T-helper 1 cell treated with Interleukin-12 subunit alpha and Interleukin-12 subunit beta and Interleukin-4 antibody, amounts not matched to agents 30 ng/mL and 1 ng/mL, for 36 hours (primary cell): ENCODE data around the gene HTR2B. TPM values are rescaled to one million over a fixed set of nuclear protein-coding genes. Genes with fewer than 3 reads are reported as not detected.
"Not testable (repeated sequence)": the region's sequence is repeated elsewhere in the genome, so short reads cannot be mapped to it uniquely, and the experiment has no call there.

Source experiments
- intact Hi-C: fragments of 100-400 bp; cut with micrococcal nuclease; formaldehyde crosslinking; loops from one replicate; pipeline ENCODE4 v1.15.1; 2024
- total RNA-seq: library from RNA; stranded (reverse); gene quantifications from 2 replicates; pipeline ENCODE4 v1.2.3, GENCODE V29; 2022

Gene HTR2B
- not detected in 2 replicates for total RNA-seq

- intact Hi-C loops, result no loop called here
These were observed at the start of gene HTR2B for GRCh38 chr2:231124838-231125568. Gene HTR2B, minus strand, starts transcription at chr2:231125042. Its CDS starts 1,278 bp downstream, at chr2:231123764.

GRCh38 chr2:231174211-231174651, 49.4 kb upstream of the HTR2B start:
- intact Hi-C loops, result no loop called here

- intact Hi-C loops, result no loop called here
These were observed 47.2 kb upstream of the HTR2B start for GRCh38 chr2:231172025-231172424.

GRCh38 chr2:231170055-231170454, 45.2 kb upstream of the HTR2B start:
- intact Hi-C loops, result no loop called here

GRCh38 chr2:231169488-231169887, 44.6 kb upstream of the HTR2B start:
- intact Hi-C loops, result no loop called here

- intact Hi-C loops, result no loop called here
These were observed 43.8 kb upstream of the HTR2B start for GRCh38 chr2:231168460-231169139.

GRCh38 chr2:231167745-231168459, 43.1 kb upstream of the HTR2B start:
- intact Hi-C loops, result no loop called here

- intact Hi-C loops, result no loop called here
These were observed 38.7 kb upstream of the HTR2B start for GRCh38 chr2:231163414-231164095.

DNA sequence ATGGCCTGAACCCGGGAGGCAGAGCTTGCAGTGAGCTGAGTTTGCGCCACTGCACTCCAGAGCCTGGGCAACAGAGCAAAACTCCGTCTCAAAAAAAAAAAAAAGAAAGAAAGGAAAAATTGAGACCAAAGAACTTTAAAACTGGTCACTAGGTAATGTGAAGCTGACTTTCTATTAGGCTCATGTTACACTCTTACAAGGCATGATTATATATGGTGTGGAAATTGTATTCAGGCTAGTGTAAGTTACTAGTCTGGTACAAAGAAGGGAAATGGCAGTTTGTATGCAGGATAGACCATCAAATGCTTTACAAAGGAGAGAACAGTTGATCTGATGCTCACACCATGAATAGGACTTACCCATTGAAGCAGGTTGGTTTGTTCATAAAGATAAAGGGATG, 38.2 kb upstream of the HTR2B start:
- intact Hi-C loops, result no loop called here

DNA sequence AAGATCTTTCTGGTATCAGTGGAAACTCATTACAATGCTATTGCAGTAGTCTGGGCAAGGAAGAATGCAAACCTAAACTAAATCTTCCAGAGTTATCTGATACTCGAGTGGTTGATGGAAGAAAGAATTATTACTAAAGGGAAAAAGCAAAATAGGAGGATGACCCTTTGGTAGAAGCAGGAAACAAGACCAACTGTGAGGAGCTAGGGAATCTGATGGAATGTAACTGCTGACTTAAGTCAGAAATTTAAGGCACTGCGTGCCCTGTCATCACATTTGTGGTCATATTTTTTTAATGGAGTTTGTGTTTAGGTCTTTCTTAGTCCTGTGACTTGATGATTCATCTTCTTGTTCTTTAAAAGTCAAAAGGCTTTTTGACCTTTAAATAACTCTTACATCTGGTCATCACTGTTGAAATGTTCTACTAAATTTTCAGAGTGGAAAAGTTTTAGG, 37.1 kb upstream of the HTR2B start:
- intact Hi-C loops, result no loop called here

DNA sequence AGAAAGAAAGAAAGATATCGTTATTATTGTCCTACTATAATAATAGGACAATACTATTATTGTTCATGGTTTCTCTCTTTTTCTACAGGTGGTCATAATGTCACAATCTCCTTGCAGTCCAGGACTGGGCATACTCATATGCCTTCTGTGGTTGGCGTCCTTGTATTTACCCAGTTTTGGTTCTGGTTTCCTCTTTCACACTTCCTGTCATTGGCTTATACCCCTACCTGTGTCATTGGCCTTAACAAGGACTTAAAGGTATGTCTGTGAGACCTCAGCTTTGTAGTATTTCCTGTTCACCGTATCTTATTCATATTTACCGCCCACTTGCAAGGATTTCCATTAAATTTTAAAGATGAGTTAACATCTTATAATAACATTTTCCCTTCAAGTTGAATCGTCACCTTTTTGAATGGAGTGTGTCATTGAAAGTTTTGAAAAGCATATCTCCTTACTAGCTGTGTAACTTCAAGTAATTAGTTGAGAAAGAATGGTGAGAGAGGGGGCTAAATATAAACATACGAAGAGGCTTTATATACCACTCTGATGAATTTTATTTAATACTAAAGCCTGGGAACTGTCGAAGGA, 36.5 kb upstream of the HTR2B start:
- intact Hi-C loops, result no loop called here

DNA sequence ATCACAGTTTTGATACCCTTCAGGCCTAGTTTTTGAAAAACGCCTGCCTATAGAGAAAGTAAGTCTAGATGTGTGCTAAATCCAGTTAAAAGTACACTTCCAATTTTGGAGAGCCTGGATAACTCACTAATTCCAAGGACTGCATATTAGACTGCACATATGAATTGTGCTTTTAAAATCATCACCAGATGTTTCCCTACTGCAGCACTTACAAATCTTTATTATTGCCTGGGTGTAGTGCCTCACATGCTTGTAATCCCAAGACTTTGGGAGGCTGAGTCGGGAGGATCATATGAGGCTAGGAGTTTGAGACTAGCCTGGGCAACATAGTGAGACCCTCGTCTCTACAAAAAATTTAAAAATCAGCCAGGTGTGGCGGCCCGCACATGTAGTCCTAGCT, 35.9 kb upstream of the HTR2B start:
- intact Hi-C loops, result no loop called here

GRCh38 chr2:231159306-231159705, 34.5 kb upstream of the HTR2B start:
- intact Hi-C loops, result no loop called here

- intact Hi-C loops, result no loop called here
These were observed 28.1 kb upstream of the HTR2B start for GRCh38 chr2:231152800-231153557.

DNA sequence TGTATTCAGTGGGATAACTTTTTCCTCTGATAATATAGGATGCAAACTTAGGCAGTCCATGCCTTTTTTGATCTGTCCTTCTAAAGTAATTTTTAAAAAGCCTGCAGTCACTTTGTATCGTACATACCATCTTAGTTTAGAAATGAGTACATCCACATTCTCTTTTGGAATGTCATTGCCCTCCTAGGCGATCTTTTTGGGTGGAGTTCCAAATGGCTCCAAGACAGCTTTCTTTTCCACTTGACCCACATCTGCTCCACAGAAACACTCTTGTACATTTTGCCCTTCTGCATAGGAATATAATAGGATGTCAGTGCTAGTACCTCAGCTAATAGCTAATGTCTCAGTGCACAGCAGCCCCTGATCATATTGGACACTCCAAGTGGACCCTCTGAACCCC, 21.8 kb upstream of the HTR2B start:
- intact Hi-C loops, result no loop called here

DNA sequence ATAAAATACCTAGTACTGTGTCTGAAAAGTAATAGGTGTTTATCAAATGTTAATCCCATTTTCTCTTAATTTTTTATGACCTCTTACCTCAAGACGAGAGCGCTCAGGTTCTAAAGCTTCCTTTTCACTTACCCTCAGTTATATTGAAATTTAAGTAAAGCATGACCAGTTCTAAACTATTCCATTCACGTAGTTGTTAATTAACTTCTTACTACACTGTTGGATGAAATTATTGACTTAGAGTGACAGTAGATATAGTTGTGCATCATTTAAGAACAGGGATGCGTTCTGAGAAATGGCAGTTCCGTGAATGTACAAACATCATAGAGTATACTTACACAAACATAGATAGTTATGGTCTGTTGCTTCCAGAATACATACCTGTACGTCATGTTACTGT, 20.1 kb upstream of the HTR2B start:
- intact Hi-C loops, result no loop called here

GRCh38 chr2:231140808-231141207, 16.0 kb upstream of the HTR2B start:
- intact Hi-C loops, result not testable (repeated sequence)

DNA sequence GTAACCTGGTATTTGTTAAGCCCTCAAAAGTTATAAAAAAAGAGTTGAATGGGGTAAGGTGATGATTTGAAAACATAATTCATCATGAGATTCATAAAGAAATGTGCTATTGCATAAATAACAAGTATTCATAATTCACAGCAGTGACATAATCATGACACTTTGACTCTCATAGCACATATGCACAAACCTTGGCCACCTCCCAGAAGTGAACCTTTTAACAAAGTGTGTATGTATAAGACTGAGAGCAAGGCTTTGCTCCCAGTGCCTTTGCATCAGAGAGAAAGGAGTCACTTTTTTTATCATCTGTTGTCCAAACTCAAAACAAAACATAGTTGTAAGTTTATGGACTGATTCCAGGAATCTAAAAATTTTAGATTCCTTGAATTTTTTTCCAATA, 15.0 kb upstream of the HTR2B start:
- intact Hi-C loops, result no loop called here

DNA sequence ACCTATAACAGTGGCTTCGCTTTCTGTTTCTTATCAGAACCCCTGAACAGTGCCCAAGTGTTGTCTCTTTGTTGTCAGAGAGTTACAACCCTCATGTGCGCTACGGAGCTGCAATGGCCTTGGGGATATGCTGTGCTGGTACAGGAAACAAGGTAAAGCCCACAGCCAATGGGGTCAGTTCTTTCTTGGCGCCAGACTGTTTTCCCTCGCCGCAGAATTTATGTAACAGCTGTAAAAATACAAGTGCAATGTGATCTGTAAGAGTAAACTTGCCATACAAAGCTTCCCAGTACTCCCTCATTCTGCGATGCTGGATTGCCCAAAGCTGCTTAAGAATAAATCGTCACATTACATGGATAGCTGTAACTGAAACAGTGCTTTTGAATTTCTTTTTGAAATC, 13.9 kb upstream of the HTR2B start:
- intact Hi-C loops, result no loop called here

GRCh38 chr2:231134910-231135655, 10.2 kb upstream of the HTR2B start:
- intact Hi-C loops, result no loop called here
